Left lung (tissue), 10 donors: ENCODE results near the gene SLC12A3. TPM values are rescaled to one million over a fixed set of nuclear protein-coding genes. Genes with fewer than 3 reads are reported as not detected.

Source experiments
- ATAC-seq: fragments of 200-7000 bp; cut with Tn5 transposase; one replicate; pipeline ENCODE4 v1.9.1; 2020; ENCODE audit warnings: moderate library complexity
- DNase-seq, 4 donors: peaks; one replicate each; pipeline ENCODE4 v3.0.0-alpha.2; 2013 to 2020
- H3K27ac ChIP-seq, 2 donors: fragments of 200-600 bp; sonication (generic) in 1 of 2; one replicate each; pipeline versions ENCODE4 v1.5.0 to v1.8.0; 2020 to 2021
- H3K27me3 ChIP-seq, 2 donors: fragments of 200-600 bp; sonication (generic) in 1 of 2; one replicate each; pipeline versions ENCODE4 v1.5.0 to v1.8.0; 2020 to 2021
- H3K36me3 ChIP-seq, 2 donors: fragments of 200-600 bp; sonication (generic) in 1 of 2; one replicate each; pipeline versions ENCODE4 v1.5.0 to v1.8.0; 2020 to 2021
- H3K4me1 ChIP-seq, 2 donors: fragments of 200-600 bp; one replicate each; pipeline ENCODE4 v1.8.0; 2021
- H3K4me3 ChIP-seq, 2 donors: fragments of 200-600 bp; sonication (generic) in 1 of 2; one replicate each; pipeline versions ENCODE4 v1.5.0 to v1.8.0; 2020 to 2021; ENCODE audit warnings: mild to moderate bottlenecking in 1 of 2
- H3K9me3 ChIP-seq, 2 donors: fragments of 200-600 bp; sonication (generic) in 1 of 2; one replicate each; pipeline versions ENCODE4 v1.5.0 to v1.8.0; 2020 to 2021
- CTCF ChIP-seq, 2 donors: fragments of 200-600 bp; sonication (generic) in 1 of 2; IDR thresholded peaks; one replicate each; pipeline versions ENCODE4 v1.5.0 to v1.8.0; 2021; ENCODE audit warnings: antibody characterized with exemption in 2 of 2
- intact Hi-C, 2 donors: fragments of 100-400 bp; cut with DNase I; formaldehyde crosslinking; loops; one replicate each; pipeline versions ENCODE4 v1.11.2 to v1.14.2; 2022
- polyA plus RNA-seq, 6 donors: library from polyadenylated mRNA; unstranded; fragments of 120-200 nt; gene quantifications; one replicate each; pipeline ENCODE4 v1.2.1, GENCODE V29; 2013; ENCODE audit not compliant: insufficient read length in 6 of 6
- total RNA-seq, 2 donors: library from RNA; stranded (reverse); fragmentation: NEBNext Ultra II Directional; extraction: Animal tissue kit (Norgen Biotek cat#: 25700); gene quantifications; one replicate each; pipeline ENCODE4 v1.2.1, GENCODE V29; 2021
- donor health status: DM: no; HTN: yes; CAD: no.
- donor health status: DM: no; HTN: no; CAD: no.

Gene SLC12A3
- total and polyA plus RNA-seq, 8 donors, result 0.13 to 0.49 (median 0.20) TPM; not detected in 2

- DNase-seq (no peak), ATAC-seq (no peak)
- TF ChIP-seq CTCF (IDR thresholded peaks at IDR 0.05), result no peak
- intact Hi-C loops, result loop anchor here in 1 of 2 donors (10.0 kb wide), 1 partner anchor 289 kb away; no protein-coding TSS in a partner anchor
- Histone ChIP-seq H3K4me1 (peaks cover 0 to 2% of the 10 kb centered on the region in 2 donors), H3K36me3 (no peaks in the 10 kb centered on the region), H3K9me3 (no peaks in the 10 kb centered on the region), H3K27ac (no peak overlapping the region), H3K27me3 (no peaks in the 10 kb centered on the region), H3K4me3 (no peak overlapping the region)
Observed at GRCh38 chr16:56876048-56876447, 11.0 kb downstream of the SLC12A3 start.

GRCh38 chr16:56877486-56878182 lies 12.6 kb downstream of the SLC12A3 start:
- H3K36me3 ChIP-seq, result no peaks in the 10 kb centered on the region
- no peak overlapping the region for H3K4me3 ChIP-seq
- H3K4me1 ChIP-seq, result no peaks in the 10 kb centered on the region
- no peaks in the 10 kb centered on the region for H3K27me3 ChIP-seq
- ATAC-seq (no peak), DNase-seq (no peak)
- intact Hi-C loops, result loop anchor here in 1 of 2 donors (10.0 kb wide), 1 partner anchor 287 kb away; no protein-coding TSS in a partner anchor
- TF ChIP-seq CTCF (IDR thresholded peaks at IDR 0.05), result no peak
- no peak overlapping the region for H3K27ac ChIP-seq
- H3K9me3 ChIP-seq, result no peaks in the 10 kb centered on the region

DNA sequence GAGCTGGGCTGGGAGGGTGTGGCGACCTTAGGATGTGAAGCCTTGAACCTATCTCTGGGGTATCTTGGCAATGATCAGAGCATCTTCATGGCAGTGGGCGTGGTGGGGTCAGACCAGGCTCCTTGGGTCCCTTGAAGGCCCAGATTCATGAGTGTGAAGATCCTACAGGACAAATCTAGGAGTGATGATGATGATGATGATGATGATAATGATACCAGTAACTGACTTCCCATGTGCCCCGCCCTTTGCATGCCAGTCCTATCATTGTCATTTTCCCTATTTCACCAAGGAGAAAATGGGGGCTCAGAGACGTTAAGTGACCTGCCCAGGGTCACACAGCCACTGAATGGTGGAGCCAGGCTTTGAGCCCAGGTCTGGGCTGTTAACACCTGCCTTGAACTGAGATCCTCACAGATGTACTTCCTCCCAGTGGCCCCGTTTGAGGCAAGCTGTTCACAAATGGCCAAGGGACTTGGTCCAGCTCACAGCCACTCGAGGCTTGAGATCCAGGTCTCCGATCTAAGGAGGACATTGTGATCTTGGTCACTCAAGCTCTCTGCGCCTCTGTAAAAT lies 13.4 kb downstream of the SLC12A3 start:
- H3K27me3 ChIP-seq, result no peaks in the 10 kb centered on the region
- H3K4me1 ChIP-seq, result no peaks in the 10 kb centered on the region
- H3K27ac ChIP-seq, result no peak overlapping the region
- TF ChIP-seq CTCF (IDR thresholded peaks at IDR 0.05), result no peak
- H3K36me3 ChIP-seq, result no peaks in the 10 kb centered on the region
- ATAC-seq (no peak), DNase-seq (no peak)
- H3K4me3 ChIP-seq, result no peak overlapping the region
- H3K9me3 ChIP-seq, result no peaks in the 10 kb centered on the region
- intact Hi-C loops, result loop anchor here in 1 of 2 donors (10.0 kb wide), 1 partner anchor 286 kb away; no protein-coding TSS in a partner anchor

GRCh38 chr16:56879276-56879675 lies 14.3 kb downstream of the SLC12A3 start:
- TF ChIP-seq CTCF (IDR thresholded peaks at IDR 0.05), result no peak
- Histone ChIP-seq H3K36me3 (no peaks in the 10 kb centered on the region), H3K27ac (no peak overlapping the region), H3K9me3 (no peaks in the 10 kb centered on the region), H3K27me3 (no peaks in the 10 kb centered on the region), H3K4me3 (no peak overlapping the region), H3K4me1 (no peaks in the 10 kb centered on the region)
- DNase-seq (no peak), ATAC-seq (no peak)
- intact Hi-C loops, result loop anchor here in 1 of 2 donors (10.0 kb wide), 1 partner anchor 286 kb away; no protein-coding TSS in a partner anchor

- no peak for DNase-seq
- Histone ChIP-seq H3K4me1 (no peaks in the 10 kb centered on the region), H3K27me3 (no peaks in the 10 kb centered on the region), H3K4me3 (no peak overlapping the region), H3K9me3 (no peaks in the 10 kb centered on the region), H3K27ac (no peak overlapping the region), H3K36me3 (no peaks in the 10 kb centered on the region)
- intact Hi-C loops, result no loop called here
- no peak for TF ChIP-seq CTCF (IDR thresholded peaks at IDR 0.05)
- ATAC-seq, result no peak
Observed at GRCh38 chr16:56880176-56880575, 15.2 kb downstream of the SLC12A3 start.
